NCI-H1105 treated with DMSO at 0.1 percent for 48 hours (cell line): ENCODE data around the gene MCC.

Source experiments
- DNase-seq: peaks from one replicate; lab custom pipeline; 2025; lab: John Stamatoyannopoulos, UW

Gene MCC

DNA sequence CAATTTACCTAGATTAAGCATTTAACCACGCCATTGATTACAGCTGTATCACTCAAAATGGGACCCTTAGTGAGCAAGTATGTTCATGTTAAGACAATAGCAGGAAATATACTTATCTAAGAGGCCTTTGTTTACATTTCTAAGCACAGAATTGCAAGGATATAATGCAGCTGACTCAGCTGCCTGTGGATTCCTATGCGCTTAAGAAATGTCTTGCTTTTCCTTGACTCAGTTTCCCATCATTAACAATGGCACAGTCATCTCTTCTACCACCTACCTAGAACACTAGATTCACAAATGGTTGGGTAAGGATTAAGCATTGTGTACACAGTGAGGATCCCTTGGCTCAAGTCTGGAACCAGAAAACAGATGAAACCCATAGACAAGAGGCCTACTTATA lies 217.2 kb downstream of the MCC start:
- no peak for DNase-seq

DNA sequence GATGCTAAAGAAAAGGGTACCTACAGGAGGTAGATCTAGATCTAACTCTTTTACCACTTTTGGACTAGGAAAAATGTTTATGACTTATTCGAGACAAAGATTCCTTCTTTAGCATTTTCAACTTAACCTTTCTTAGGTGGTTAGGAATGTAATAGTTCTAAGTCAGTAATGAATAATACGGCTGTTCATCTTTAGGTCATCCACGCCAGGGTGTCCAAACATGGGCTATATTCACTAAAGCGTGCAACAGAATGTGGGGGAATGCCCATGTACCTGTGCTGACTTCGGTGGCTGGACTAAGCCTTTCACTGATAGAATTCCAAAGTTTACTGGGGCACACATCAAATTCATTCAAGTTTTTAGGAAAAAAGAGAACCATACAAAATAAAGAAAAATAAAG lies 218.2 kb downstream of the MCC start:
- no peak for DNase-seq

DNA sequence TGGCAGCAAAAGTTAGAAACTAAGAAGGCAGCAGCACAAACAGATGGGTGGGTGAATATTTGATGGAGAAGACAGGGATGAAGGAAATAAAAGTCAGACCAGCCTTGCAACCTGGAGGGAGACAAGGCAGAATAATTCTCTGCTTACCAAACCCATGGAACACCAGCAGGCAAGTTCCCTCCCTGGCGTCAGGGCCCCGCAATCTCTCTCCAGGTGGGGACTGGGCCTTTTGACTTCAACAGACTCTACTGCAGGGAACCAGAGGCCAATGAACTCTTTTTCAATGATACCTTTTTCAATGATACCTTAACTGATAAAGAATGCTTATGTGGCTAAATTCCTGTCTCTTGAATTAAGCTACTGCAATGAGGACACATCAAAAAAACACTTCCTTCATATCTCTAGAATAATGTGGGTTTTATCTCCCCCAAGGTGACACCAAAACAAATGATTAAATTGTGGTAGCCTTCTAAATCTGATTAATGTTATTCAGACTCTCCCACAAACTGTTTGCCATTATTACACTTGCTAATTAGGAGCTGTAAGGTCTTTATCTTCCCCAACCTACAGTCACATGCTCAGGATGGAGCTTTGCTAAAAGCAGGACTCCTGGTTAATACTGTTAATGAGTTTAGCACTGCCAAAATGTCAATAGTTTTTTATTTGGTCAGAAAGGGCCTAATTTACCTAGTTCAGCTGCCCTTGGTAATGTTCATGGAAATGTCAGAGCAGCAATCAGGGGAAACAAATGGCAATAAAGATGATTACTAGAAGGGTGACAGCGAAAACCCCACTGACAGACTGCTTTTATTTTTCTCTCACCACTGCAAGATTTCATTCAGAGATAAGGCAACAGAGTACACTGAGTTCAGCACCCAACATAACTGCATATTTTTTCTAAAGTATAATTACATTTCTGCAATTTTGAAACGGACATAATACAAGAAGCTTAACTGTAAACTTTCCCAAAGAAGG lies 218.9 kb downstream of the MCC start:
- DNase-seq, result no peak

DNA sequence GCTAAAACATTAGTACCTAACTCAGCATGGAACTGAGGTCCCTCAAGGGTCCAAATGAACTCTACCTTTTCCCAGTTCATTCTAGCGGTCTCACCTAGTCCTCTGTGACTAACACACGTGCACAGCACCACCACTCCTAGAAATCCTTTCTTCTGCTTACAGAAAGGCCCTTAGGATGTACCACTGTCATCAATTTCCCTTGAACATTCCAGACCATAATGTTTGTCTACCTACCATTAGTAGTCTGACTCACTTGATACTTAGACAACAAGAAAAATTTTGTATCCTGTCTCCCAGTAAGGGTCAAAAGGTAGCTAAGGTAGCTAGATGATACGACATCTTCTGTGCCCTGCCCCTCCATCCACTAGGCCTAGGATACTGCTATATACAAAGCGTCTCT lies 220.0 kb downstream of the MCC start:
- no peak for DNase-seq

DNA sequence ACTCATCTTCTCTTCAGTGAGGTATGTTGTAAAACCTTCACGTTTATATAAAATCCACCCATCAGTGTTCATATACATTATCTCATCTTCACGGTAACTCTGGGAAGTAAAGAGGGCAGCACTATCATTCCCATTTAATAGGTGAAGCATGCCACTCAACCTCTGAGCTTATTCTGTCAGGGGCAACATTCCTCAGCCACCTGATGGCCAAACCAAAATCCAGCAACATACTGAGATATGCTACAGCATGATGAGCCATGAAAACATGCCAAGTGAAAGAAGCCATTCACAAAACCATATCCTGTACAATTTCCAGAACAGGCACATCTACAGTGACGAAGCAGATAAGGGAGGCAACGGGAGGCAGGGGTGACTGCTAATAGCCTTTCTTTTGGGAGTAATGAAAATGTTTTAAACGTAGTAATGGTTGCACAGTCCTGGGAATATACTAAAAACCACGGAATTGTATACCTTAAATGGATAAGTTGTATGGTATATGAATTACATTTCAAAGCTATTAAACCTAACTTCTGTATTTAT lies 220.8 kb downstream of the MCC start:
- no peak for DNase-seq

DNA sequence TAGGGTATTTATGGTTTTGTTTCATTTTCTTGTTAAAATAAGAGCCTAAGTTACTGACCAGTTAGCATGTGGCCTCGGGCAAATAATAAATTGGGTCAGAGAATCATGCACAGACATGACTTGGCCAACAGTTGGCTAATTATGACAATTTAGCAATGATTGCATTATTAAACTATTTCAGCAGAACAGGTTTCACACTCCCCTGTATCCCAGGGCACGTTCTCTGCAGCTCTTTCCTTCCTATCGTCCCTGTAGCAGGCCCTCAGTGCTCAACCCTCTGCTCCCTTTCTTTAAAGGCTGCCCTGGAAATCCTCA lies 221.4 kb downstream of the MCC start:
- DNase-seq, result peak; percentile 15

DNA sequence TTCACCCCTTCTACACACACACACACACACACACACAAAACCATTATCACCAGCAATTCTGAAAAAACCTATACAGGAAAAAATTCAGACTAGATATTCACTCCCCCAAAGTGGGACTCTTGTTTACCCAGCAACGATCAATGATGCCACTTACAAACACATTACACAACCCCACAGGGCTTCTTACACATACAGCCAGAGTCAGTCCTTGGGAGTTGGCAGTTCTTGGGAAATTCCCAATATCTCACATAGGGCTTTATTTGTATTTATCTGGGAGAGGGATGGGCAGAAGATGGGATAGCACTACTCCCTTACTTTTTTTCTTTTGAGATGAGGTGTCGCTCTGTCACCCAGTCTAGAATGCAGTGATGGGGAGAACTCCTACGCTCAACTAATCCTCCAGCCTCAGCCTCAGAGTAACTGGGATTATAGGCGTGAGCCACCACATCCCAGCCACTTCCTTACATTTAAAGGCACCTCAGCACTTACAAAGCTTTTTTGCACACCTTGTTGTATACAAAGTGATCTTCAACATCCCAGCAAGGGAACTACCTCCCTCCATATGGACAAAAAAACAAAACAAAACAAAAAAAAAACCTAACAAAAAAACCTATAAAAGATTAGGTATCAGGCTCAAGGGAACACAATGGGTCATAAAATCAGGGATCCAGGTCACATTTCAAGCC lies 221.9 kb downstream of the MCC start:
- DNase-seq, result no peak

DNA sequence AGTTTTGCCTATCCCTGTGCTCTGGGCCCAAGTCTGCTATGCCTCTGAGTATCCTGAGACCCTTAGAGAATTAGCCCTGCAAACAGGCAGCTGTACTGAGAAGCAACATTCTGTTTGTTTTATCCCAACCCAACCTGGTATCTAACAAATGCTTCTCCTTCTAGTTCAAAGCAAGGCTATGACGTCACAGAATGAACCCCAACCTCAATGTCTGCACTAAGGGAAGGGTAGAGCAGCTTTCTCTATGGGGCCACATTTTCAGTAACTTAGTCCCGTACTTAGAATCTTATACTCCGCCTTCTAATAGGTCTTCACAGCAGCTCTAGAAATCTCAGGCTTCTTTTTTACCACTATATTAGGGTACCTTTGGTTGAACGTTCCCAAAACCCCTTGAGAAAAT lies 223.1 kb downstream of the MCC start:
- DNase-seq, result no peak

DNA sequence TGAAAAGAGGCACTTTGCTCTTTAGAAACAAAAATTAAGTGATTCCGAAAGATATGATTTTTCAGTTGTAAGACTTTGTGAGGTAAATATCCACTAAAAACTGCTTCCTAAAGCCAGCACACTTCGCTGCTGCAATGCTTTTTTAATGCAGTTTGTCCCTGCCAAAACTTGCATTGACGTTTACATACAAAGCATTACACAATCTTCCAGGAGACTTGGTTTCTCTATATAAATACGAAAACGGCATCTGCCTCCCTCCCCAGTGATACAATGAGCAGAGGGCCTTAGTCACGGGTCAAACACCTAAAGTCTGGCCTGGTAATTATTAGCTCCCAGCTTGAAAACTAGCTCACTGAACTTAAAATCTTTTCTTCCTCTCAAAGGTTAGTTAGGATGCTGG lies 224.2 kb downstream of the MCC start:
- DNase-seq, result no peak

DNA sequence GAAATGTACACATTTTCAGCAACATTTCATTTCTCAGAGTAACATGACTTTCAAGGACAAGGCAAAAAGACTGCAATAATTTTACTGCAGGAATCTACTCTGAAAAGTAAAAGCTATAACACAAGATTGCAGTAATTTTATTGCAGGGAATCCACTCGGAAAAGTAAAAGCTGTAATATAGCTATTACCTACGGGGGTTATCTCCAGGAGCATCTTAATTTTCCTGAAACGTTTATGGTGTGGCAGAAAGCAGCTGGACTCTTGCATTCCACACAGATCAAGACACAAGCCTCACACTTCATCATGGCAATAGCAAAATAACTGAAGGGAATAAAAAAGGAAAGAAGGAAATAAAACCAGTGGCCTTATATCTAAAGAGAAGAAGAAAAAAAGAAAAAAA lies 224.7 kb downstream of the MCC start:
- no peak for DNase-seq

DNA sequence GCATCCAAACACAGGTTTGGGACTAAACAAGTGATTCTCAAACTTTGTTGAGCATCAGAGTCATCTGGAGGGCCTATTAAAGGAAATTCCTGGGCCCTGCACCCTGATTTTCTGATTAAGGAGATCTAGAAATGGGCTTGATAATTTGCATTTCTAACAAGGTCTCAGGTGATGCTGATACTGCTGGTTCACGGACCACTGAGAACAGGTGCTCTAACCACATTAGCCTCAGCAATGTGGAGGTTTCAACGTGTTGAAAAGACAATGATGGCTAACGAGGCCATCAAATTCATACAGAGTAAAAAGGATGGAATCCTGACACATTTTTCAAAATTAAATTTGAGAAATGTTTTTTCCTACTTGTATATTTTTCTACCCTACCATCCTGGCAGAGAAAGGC lies 225.6 kb downstream of the MCC start:
- DNase-seq, result no peak

DNA sequence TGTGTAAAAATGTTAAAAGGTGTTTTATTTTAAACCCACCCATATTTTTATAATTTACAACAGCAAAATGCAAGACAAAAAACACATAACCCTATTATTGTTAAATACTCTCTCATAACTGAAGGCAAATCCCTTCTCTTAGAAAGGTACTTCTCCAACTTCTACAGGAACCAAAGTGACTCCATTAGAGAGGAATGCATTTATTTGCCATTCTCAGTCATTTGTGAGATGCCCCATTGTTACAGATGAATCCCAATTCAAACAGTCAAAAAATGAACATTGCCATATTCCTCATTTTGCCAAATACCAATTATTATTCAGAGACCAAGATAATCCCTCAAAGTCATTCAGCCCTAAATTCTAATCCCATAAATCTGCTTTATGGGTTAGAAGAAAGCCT lies 229.2 kb downstream of the MCC start:
- no peak for DNase-seq

DNA sequence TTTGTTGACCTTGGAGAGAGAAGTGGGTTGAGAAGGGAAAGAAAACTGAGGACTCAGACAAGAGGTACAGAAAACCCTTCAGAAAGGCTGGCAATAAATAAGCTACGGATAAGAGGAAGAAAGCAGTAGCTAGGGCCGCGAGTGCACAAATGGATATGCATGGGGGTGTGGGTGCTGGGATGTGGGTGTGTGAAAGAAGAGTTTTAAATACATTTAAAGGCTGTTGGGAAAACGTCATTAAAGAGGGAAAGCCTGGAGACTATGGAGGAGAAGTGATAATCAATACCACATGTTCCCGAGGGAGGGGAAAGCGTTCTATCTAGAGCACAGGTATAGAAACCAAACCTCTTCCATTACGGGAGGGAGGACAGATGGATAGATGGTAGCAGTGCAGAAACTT lies 230.7 kb downstream of the MCC start:
- no peak for DNase-seq

DNA sequence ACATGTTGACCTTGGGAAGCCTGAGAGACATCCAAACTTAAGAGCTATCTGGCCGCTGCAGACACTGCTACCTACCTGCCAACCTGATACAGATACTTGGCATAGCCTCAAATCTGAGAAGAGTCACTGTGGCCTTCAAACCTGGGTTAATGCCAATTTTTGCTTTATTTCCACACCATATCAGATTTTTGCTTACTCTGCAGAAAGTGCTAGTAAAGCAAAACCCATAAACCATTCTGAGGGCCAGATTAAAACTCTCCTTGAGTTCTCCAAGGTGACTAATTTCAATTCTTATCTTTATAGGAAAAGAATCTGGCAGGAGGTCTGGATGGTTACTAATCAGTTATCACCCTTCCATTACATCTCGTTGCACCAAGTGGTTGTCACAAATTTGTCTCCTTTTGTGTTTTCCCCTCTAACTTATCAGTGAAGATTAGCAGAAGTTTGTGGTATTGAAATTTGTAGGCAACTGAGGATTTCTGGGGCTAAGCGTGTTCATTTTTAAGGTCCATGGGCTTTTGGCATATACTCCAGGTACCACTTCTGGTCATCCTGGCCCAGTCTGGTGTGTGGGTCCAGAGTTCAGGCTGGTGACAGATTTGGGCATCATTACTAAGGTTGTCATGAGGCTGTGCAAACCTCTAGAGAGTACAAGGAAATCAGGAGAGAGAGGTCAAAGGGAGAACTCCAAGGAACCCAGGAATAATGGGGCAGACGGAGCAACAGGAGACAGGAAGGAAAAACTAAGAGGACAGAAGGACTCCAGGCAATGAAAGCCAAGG lies 231.4 kb downstream of the MCC start:
- no peak for DNase-seq

DNA sequence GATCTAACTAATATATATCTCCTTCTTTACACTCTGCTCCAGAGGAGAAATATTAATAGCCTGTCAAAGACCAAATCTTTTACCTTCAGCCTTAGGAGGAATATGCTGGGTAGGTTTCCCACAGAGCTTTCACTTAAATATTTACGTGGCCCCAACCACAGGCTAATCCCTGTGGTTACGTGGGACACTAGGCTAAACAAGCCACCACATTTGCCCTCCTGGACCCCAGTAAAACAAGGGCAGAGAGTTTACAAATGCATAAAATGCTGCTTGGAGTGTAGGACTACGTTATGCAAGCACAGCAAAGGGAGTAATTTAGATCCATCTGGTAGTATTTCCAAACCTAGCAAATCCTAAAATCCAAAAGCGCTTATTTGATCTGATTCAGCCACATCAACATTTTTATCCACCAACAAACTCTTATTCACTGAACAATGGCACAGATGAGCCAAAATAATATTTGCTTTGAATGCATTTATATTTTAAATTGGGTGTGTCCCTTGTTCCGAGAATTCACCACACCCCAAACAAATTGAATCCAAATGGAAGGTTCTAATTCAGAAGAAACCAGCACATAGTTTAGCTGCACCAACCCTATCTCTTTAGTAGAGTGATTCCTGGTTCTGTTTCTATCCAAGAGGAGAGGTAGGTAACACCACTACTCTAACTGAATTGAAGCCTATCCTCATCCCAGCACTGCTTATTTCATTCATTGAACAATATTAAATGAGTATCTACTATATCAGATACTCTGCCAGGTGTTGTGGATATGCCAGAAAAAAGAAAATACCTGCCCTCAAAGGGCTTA lies 232.5 kb downstream of the MCC start:
- DNase-seq, result no peak

DNA sequence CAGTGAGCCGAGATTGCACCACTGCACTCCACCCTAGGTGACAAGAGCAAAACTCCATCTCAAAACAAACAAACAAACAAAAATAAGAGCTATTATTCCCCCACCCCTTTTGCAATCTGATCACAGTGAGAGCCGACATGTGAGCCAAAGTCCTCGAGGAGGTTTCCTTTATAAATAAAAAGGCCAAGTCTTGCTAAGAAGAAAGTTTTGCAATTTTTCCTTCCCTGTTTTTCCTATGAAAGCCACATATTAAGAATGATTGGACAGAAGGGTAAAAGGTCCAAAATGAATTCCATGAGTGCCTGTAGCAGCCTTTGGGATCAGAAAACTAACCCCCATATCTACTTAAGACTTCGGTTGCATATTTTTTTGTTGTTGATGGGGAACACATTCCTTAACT lies 233.1 kb downstream of the MCC start:
- DNase-seq, result no peak

DNA sequence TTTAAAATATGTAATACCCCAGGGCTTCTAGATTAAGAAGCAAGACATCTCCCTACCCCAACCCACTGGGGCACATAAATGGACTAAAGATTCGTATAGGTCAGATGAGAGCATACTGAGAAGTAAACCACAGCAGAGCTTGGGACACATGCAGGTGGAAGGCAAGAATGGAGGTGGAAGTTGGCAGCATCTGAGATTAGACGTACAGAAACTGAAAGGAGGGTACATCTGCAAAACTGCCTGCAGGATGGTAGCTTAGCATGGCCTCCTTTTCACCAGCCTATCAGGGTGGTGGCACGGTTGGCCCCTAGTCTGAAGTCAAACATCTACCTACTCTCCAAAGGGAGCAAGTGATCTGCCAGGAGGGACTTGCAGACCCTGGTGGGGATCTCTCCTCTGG lies 235.2 kb downstream of the MCC start:
- DNase-seq, result no peak

DNA sequence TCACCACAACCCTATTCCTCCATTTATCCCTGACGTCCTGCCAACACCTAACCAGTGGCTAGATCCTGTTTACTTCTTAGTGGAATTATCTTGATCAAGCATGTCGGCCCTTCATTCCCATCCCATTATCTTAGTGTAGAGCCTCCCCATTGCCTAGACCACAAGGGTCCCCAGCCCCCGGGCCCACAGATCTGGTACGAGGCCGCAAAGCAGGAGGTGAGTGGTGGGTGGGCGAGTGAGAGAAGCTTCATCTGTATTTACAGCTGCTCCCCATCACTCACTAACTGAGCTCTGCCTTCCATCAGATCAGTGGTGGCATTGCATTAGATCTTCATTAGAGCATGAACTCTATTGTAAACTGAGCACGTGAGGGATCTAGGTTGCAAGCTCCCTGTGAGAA lies 236.2 kb downstream of the MCC start:
- DNase-seq, result no peak

DNA sequence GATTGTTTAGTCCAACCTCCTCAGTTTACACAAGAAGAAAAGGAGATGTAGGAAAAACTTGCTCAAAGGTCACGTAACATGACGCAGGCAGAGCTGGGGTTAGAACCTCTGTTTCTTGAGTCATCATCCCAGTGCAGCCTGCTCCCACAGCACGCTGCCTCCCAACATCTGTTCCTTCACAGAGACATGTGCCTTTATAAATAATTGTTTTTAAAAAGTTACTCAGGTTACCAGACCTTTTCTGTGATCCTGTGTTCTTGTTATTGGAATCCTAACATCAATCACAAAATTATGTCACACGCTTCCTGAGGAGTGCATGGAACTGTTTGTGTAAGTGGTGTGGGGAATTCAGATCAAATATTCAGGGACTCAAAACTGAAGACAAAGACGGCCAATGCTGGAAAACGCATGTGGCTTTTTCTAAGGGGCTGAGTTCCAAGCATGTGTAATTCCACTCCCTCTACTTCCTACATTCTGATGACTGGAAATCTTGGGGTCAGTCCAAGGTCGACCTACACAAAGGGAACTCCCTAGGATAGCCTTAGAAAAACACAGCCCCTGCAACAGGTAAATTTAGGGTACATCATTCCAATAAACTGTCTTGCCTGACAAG lies 237.8 kb downstream of the MCC start:
- no peak for DNase-seq

DNA sequence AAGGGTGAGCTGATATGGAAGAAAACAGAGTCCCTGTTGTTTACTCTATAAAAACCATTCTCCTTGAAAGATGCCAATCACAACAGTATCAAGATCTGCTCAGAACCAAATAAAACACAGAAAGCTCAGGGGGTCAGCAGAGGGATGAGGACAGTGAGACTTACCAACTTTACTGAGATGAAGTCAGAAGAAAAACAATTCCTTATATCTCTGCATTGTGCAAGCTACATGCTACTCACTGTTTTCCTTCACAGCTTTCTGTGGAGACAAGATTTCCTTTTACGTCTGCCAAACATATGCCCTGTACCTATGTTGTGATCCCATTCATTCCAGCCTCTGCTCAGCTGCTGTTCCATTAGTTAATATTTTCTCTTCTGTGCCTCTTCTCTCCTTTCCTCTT lies 239.0 kb downstream of the MCC start:
- no peak for DNase-seq

DNA sequence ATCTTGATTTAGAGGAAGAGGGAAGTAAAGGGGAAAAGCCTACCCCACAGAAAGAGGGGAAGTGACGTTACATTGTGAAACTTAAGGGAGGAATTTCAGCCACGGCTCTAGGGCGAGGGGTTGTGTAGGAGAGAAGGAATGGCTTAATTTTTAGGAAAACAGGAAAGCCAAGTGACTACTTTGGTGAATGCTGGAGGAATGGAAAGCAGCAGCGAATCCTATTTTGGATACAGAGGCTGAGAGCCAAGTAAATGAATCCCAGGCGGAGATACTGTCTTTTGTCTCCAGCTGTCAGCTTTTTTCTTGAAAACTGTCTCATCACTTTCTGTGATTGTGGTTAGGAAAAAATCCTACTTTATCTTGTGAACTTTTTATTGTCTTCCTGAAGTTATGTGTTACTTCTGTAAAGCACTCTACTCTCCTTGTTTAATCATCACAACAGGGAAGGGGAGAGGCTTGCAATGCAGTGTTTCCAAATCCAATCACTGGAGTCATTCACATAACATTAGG lies 241.8 kb downstream of the MCC start:
- DNase-seq, result no peak
